GM19467 (cell line): ENCODE results near the gene PHKA2.
"Not testable (repeated sequence)": the region's sequence is repeated elsewhere in the genome, so short reads cannot be mapped to it uniquely, and the experiment has no call there.

ENCODE experiments used
- ATAC-seq: cut with Tn5 transposase; IDR thresholded peaks from one replicate; pipeline ENCODE4 v1.9.1; 2021; ENCODE audit warnings: mild to moderate bottlenecking, moderate library complexity; ENCODE audit not compliant: unreplicated experiment

PHKA2 gene

GRCh38 chrX:18872621-18873020 is 111.3 kb downstream of the PHKA2 start:
- ATAC-seq, result no peak

GRCh38 chrX:18871970-18872369 is 111.9 kb downstream of the PHKA2 start:
- ATAC-seq, result no peak

GRCh38 chrX:18871161-18871890 is 112.6 kb downstream of the PHKA2 start:
- ATAC-seq, result no peak

- ATAC-seq, result no peak
These were observed 119.5 kb downstream of the PHKA2 start for GRCh38 chrX:18864390-18864920.

GRCh38 chrX:18861511-18861910 is 122.4 kb downstream of the PHKA2 start:
- no peak for ATAC-seq

- ATAC-seq, result no peak
These were observed 127.3 kb downstream of the PHKA2 start for GRCh38 chrX:18856645-18856997.

GRCh38 chrX:18855919-18856644 is 127.8 kb downstream of the PHKA2 start:
- peak; percentile 84 for ATAC-seq

- ATAC-seq, result not testable (repeated sequence)
These were observed 136.0 kb downstream of the PHKA2 start for GRCh38 chrX:18847901-18848300.
